Lower leg skin (tissue), 3 donors: ENCODE measurements around the gene AP4E1.

Source experiments
- CTCF ChIP-seq, 3 donors: fragments of 450-650 bp; IDR thresholded peaks; one replicate each; pipeline ENCODE4 v1.5.1; 2016; ENCODE audit warnings: antibody characterized with exemption in 3 of 3, mild to moderate bottlenecking in 3 of 3, moderate library complexity in 2 of 3
- POLR2A ChIP-seq, 2 donors: fragments of 450-650 bp; IDR thresholded peaks; one replicate each; pipeline ENCODE4 v1.6.1; 2016 to 2017; ENCODE audit warnings: antibody characterized with exemption in 2 of 2, mild to moderate bottlenecking in 1 of 2, moderate library complexity in 1 of 2

- TF ChIP-seq CTCF (IDR thresholded peaks at IDR 0.05) (no peak), POLR2A (IDR thresholded peaks at IDR 0.05) (no peak)
These were observed 778 bp upstream of the AP4E1 start for GRCh38 chr15:50907601-50908208.
